ENCODE results near the gene NRROS.

The NRROS gene

DNA sequence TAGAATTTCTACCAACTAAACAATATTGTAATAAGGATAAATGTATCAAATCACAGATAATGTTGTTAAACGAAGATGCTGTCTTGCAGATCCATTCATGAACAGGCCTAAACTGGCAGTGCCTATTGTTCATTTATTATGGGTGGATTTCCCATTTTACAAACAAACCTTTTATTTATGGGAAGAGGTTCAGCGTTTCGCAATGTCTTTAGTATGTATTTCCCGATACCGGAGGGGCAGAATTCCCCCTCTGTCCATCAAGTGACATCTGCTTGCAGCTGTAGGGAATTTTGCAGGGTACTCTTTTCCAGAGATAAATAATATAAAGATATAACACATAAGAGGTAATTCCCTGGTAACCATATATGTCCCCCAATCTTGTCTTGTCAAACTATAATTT, 66.8 kb downstream of the NRROS start:
- CTCF ChIA-PET, result interaction anchor here (0.6 kb wide), 1 partner anchor 24 kb away, joined by 3 read pairs; no protein-coding TSS in a partner anchor
- TF ChIP-seq ELF4 (IDR thresholded peaks at IDR 0.05), result no peak
- no peak for TF ChIP-seq CTBP1 (IDR thresholded peaks at IDR 0.05; ENCODE audit: borderline replicate concordance)
- TF ChIP-seq ARNT (IDR thresholded peaks at IDR 0.05), result no peak
- no peak for TF ChIP-seq HDGF (IDR thresholded peaks at IDR 0.05; ENCODE audit: borderline replicate concordance)
- TF ChIP-seq LEF1 (IDR thresholded peaks at IDR 0.05; ENCODE audit: borderline replicate concordance), result no peak
- TF ChIP-seq, protein P1, sequence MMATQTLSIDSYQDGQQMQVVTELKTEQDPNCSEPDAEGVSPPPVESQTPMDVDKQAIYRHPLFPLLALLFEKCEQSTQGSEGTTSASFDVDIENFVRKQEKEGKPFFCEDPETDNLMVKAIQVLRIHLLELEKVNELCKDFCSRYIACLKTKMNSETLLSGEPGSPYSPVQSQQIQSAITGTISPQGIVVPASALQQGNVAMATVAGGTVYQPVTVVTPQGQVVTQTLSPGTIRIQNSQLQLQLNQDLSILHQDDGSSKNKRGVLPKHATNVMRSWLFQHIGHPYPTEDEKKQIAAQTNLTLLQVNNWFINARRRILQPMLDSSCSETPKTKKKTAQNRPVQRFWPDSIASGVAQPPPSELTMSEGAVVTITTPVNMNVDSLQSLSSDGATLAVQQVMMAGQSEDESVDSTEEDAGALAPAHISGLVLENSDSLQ (IDR thresholded peaks at IDR 0.05), result no peak
- no peak for TF ChIP-seq SP1 (IDR thresholded peaks at IDR 0.05)
- TF ChIP-seq SUZ12 (IDR thresholded peaks at IDR 0.05), result no peak
- no peak for TF ChIP-seq FOXM1 (IDR thresholded peaks at IDR 0.05; ENCODE audit: borderline replicate concordance)
- no peak for TF ChIP-seq BHLHE40 (IDR thresholded peaks at IDR 0.05; ENCODE audit: borderline replicate concordance)
- TF ChIP-seq L3MBTL2 (conservative IDR thresholded peaks at IDR 0.05), result no peak
- TF ChIP-seq NFRKB (IDR thresholded peaks at IDR 0.05), result no peak
- no peak for TF ChIP-seq FOXA1 (IDR thresholded peaks at IDR 0.05)
- no peak for TF ChIP-seq ZNF384 (IDR thresholded peaks at IDR 0.05)
- no peak for TF ChIP-seq FOXK2 (IDR thresholded peaks at IDR 0.05)
- TF ChIP-seq TARDBP (IDR thresholded peaks at IDR 0.05), result no peak
- POLR2A ChIA-PET, result no interaction called here

DNA sequence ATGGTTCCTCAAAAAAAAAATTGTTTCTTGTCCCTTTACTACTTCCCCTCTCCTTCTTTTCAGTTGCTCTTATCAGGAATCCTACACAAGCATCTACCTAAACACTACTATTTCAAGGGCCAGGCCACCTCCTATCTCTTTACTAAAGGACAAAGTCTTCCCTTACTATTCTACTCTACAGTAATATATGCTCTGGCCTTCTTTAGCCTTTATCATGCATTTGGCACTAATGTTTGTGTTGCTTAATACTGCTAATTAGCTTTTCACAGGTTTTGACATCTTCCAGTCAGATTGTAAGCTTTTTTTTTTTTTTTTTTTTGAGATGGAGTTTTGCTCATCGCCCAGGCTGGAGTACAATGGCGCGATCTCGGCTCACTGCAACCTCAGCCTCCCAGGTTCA, 67.2 kb downstream of the NRROS start:
- no peak for TF ChIP-seq ZNF384 (IDR thresholded peaks at IDR 0.05)
- TF ChIP-seq NFRKB (IDR thresholded peaks at IDR 0.05), result no peak
- TF ChIP-seq ARNT (IDR thresholded peaks at IDR 0.05), result no peak
- TF ChIP-seq, protein P1 (IDR thresholded peaks at IDR 0.05), result no peak
- no peak for TF ChIP-seq BHLHE40 (IDR thresholded peaks at IDR 0.05; ENCODE audit: borderline replicate concordance)
- TF ChIP-seq FOXM1 (IDR thresholded peaks at IDR 0.05; ENCODE audit: borderline replicate concordance), result no peak
- TF ChIP-seq CTBP1 (IDR thresholded peaks at IDR 0.05; ENCODE audit: borderline replicate concordance), result no peak
- TF ChIP-seq FOXK2 (IDR thresholded peaks at IDR 0.05), result no peak
- no peak for TF ChIP-seq TARDBP (IDR thresholded peaks at IDR 0.05)
- no peak for TF ChIP-seq LEF1 (IDR thresholded peaks at IDR 0.05; ENCODE audit: borderline replicate concordance)
- no peak for TF ChIP-seq HDGF (IDR thresholded peaks at IDR 0.05; ENCODE audit: borderline replicate concordance)
- TF ChIP-seq FOXA1 (IDR thresholded peaks at IDR 0.05), result no peak
- no peak for TF ChIP-seq L3MBTL2 (conservative IDR thresholded peaks at IDR 0.05)
- no peak for TF ChIP-seq SP1 (IDR thresholded peaks at IDR 0.05)
- TF ChIP-seq ELF4 (IDR thresholded peaks at IDR 0.05), result no peak
- no peak for TF ChIP-seq SUZ12 (IDR thresholded peaks at IDR 0.05)
- CTCF ChIA-PET, result no interaction called here
- DNase-seq (ENCODE audit: extremely low spot score), result no peak
- POLR2A ChIA-PET, result no interaction called here

More for the DNA sequence above, 66.8 kb downstream of the NRROS start:
- no peak for DNase-seq (ENCODE audit: extremely low spot score)

DNA sequence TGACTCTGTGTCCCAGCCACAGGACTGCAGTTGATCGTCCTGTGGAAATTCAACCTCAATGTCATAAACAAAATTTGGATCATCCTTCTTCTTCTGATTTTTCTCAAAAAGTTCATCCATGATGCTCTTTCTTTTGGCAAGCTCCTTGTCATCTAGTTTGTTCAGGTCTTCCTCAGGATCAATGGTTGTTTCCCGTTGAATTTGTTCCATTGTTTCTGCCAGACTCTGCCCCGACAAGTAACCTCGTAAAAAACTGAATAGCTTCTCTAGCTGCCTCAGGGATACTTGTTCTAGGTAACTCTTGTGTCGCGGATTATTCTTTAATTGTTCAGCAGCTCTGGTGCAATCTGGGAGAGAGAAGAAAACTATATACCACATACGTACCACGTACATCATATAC, 68.1 kb downstream of the NRROS start:
- CTCF ChIA-PET, result interaction anchor here (0.5 kb wide), 1 partner anchor 431 kb away, joined by 3 read pairs; no protein-coding TSS in a partner anchor
- no peak for DNase-seq (ENCODE audit: extremely low spot score)
- POLR2A ChIA-PET, result no interaction called here
- TF ChIP-seq ARNT (IDR thresholded peaks at IDR 0.05), result no peak
- TF ChIP-seq LEF1 (IDR thresholded peaks at IDR 0.05; ENCODE audit: borderline replicate concordance), result no peak

DNA sequence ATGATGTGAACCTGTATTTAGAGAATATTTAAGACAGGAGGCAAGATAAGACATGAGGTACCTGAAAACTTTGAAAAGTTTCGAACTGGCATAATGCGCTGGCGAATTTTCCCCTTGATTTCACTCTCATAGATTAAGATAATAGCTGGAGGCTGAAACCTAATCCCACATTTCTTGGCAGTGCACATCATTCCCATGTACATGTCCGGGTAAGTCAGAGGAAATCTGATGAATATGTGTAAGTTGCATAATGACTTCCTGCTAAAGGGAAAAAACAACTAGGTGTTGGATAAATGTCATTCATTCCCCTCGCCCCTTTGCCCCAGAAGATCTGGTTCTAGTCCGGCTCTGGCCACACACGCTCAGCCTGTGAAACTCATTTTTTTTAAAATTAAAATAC, 69.0 kb downstream of the NRROS start:
- CTCF ChIA-PET, result interaction anchor here (1.2 kb wide), 1 partner anchor 99 kb away, joined by 4 read pairs; no protein-coding TSS in a partner anchor
- TF ChIP-seq LEF1 (IDR thresholded peaks at IDR 0.05; ENCODE audit: borderline replicate concordance) (no peak), TARDBP (IDR thresholded peaks at IDR 0.05) (no peak), L3MBTL2 (conservative IDR thresholded peaks at IDR 0.05) (no peak), FOXM1 (IDR thresholded peaks at IDR 0.05; ENCODE audit: borderline replicate concordance) (no peak), ZNF384 (IDR thresholded peaks at IDR 0.05) (no peak), SP1 (IDR thresholded peaks at IDR 0.05) (no peak), FOXK2 (IDR thresholded peaks at IDR 0.05) (no peak), FOXA1 (IDR thresholded peaks at IDR 0.05) (no peak), BHLHE40 (IDR thresholded peaks at IDR 0.05; ENCODE audit: borderline replicate concordance) (no peak), HDGF (IDR thresholded peaks at IDR 0.05; ENCODE audit: borderline replicate concordance) (no peak)
- no peak for DNase-seq (ENCODE audit: extremely low spot score)
- POLR2A ChIA-PET, result no interaction called here

All from HEK293T (cell line).